Kidney (tissue), 14 donors: ENCODE results near the gene CBFA2T3. TPM values are rescaled to one million over a fixed set of nuclear protein-coding genes. Genes with fewer than 3 reads are reported as not detected.

Experiments
- DNase-seq, 5 donors: peaks; one replicate each; pipeline ENCODE4 v3.0.0-alpha.2; 2013 to 2020
- FAIRE-seq: peaks from 2 replicates; lab custom pipeline; 2012; peaks lifted over from hg19 to GRCh38; lab: Jason Lieb, UNC
- H3K27ac ChIP-seq, 2 donors: one replicate each; pipeline ENCODE4 v1.7.0; 2013; ENCODE audit warnings: low read depth in 2 of 2, low read length in 2 of 2, inconsistent platforms in 1 of 2
- H3K27me3 ChIP-seq: one replicate; pipeline ENCODE4 v1.7.1; 2013; ENCODE audit warnings: low read length, inconsistent platforms; ENCODE audit not compliant: control insufficient read depth, insufficient read depth
- H3K36me3 ChIP-seq, 3 donors: one replicate each; pipeline versions ENCODE4 v1.7.0 to v1.7.1; 2013; ENCODE audit warnings: low read length in 3 of 3, control low read depth in 1 of 3, inconsistent platforms in 1 of 3; ENCODE audit not compliant: insufficient read depth in 3 of 3, control insufficient read depth in 2 of 3
- H3K4me1 ChIP-seq, 3 donors: one replicate each; pipeline versions ENCODE4 v1.7.0 to v1.7.1; 2013; ENCODE audit warnings: low read length in 3 of 3, inconsistent platforms in 1 of 3, low read depth in 1 of 3; ENCODE audit not compliant: control insufficient read depth in 2 of 3, insufficient read depth in 2 of 3
- H3K4me3 ChIP-seq, 3 donors: one replicate each; pipeline versions ENCODE4 v1.7.0 to v1.8.1; 2013; ENCODE audit warnings: low read length in 3 of 3, control low read depth in 1 of 3, inconsistent platforms in 1 of 3
- H3K9ac ChIP-seq, 3 donors: one replicate each; pipeline versions ENCODE4 v1.7.0 to v1.7.1; 2013; ENCODE audit warnings: low read length in 3 of 3, control low read depth in 1 of 3, inconsistent platforms in 1 of 3
- H3K9me3 ChIP-seq, 3 donors: one replicate each; pipeline versions ENCODE4 v1.7.0 to v1.7.1; 2013; ENCODE audit warnings: low read length in 3 of 3, control low read depth in 1 of 3, inconsistent platforms in 1 of 3; ENCODE audit not compliant: control insufficient read depth in 2 of 3, insufficient read depth in 1 of 3
- intact Hi-C: fragments of 100-400 bp; cut with DNase I; formaldehyde crosslinking; loops from one replicate; pipeline ENCODE4 v1.11.1; 2022
- polyA plus RNA-seq: library from polyadenylated mRNA; stranded (reverse); fragments of 350-450 nt; fragmentation: Illumina TruSeq; extraction: RNeasy Lipid Tissue Mini Kit (QIAGEN cat#74804); gene quantifications from one replicate; pipeline ENCODE4 v1.2.3, GENCODE V29; 2014; ENCODE audit warnings: low read depth, low replicate concordance; ENCODE audit not compliant: insufficient read depth
- total RNA-seq: library from RNA; stranded (reverse); fragmentation: NEBNext Ultra II Directional; extraction: Animal tissue kit (Norgen Biotek cat#: 25700); gene quantifications from one replicate; pipeline ENCODE4 v1.2.1, GENCODE V29; 2021
- TF ChIP-seq, protein P1 (sequence below): IDR thresholded peaks from 3 replicates; pipeline ENCODE4 v1.5.1; 2012; ENCODE audit warnings: mild to moderate bottlenecking, moderate library complexity, borderline replicate concordance; ENCODE audit not compliant: insufficient read depth; ENCODE audit errors: extremely low read depth
- donor health status: control.
- donor health status: control.
- donor health status: control.
- donor health status: control.
- donor health status: control.
- donor health status: DM: yes; HTN: yes; CAD: no.
- donor health status: Normal renal cell carcinoma (clear cell type).

CBFA2T3 gene
- total and polyA plus RNA-seq, 2 donors from 2014 or later, result 0.75 to 8.0 TPM

DNA sequence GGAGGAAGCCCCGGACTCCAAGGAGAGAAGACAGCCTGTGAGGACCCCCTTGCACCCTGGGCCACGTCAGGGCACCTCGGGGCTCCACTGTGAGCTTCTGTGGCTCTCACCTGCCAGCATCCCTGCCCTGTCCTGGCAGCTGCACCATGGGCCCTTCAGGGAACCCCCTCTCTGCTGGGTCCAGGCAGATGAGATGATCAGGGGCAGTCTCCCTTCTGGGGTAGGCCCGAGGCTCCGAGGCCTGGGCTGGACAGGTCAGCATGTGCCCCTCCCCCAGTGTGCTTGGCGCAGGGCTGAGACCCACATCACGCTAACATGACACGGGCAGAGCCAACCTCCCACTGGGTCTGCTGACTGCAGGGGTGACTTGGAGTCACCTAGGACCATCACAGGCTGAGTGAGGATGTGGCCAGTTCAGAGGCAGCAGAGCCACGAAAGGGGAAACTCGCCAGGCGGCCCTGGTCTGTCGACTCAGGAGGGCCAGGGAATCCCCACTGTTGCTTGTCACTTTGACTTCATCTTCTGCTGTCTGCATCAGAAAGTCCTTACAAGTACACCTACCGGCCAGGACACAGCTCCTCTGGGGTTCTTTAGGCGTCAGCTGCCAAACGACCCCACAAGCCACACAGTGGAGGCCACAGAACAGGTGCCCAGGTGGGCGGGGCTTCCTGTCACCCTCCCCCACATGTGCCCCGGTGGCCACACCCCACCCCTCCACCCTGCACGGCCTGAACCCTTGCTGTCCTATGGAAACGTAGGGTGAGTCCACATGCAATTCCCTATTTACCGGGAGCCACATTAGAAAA is 122.5 kb downstream of the CBFA2T3 start:
- Histone ChIP-seq H3K9ac (no peak overlapping the region), H3K9me3 (no peaks in the 10 kb centered on the region), H3K36me3 (peaks cover 0 to 6% (median 1%) of the 10 kb centered on the region in 3 donors), H3K4me3 (no peak overlapping the region), H3K27me3 (no peaks in the 10 kb centered on the region), H3K4me1 (peaks cover 0 to 14% (median 3%) of the 10 kb centered on the region in 3 donors), H3K27ac (no peak overlapping the region)
- no peak for DNase-seq
- intact Hi-C loops, result no loop called here
- FAIRE-seq, result no peak
- TF ChIP-seq, protein P1, sequence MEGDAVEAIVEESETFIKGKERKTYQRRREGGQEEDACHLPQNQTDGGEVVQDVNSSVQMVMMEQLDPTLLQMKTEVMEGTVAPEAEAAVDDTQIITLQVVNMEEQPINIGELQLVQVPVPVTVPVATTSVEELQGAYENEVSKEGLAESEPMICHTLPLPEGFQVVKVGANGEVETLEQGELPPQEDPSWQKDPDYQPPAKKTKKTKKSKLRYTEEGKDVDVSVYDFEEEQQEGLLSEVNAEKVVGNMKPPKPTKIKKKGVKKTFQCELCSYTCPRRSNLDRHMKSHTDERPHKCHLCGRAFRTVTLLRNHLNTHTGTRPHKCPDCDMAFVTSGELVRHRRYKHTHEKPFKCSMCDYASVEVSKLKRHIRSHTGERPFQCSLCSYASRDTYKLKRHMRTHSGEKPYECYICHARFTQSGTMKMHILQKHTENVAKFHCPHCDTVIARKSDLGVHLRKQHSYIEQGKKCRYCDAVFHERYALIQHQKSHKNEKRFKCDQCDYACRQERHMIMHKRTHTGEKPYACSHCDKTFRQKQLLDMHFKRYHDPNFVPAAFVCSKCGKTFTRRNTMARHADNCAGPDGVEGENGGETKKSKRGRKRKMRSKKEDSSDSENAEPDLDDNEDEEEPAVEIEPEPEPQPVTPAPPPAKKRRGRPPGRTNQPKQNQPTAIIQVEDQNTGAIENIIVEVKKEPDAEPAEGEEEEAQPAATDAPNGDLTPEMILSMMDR, result no peak

DNA sequence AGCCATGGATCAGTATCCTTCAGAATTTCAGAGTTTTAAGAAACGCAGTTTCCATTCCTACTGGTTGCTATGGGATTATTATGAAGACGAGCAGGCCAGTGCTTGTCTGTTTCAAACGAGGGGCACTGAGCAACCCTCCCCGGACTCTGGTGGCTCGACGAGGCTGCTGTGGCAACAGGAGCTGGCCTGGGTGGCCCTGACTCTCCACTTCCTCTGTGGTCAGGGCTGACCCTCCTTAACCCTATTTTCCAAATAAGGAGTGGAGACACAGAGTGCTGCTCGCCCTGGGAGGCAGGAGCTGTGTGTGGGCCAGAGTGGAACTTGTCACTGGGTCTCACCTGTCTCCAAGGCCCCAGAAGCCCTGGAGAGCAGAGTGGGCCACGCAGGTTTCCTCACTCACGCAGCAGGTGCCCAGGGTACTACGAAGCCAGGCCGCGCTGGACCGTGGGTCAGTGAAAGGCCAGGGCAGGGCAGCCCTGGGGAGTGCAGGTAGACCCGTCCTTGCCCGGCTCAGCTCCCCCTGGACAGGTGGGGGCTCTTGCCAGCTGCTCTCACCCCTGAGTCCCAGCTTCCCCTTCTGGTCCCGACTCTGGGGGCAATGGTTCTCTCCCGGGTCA is 123.6 kb downstream of the CBFA2T3 start:
- Histone ChIP-seq H3K27me3 (no peaks in the 10 kb centered on the region), H3K36me3 (no peaks in the 10 kb centered on the region), H3K4me1 (peaks cover 0 to 14% (median 3%) of the 10 kb centered on the region in 3 donors), H3K9me3 (no peaks in the 10 kb centered on the region), H3K9ac (no peak overlapping the region), H3K27ac (no peak overlapping the region), H3K4me3 (no peak overlapping the region)
- FAIRE-seq, result no peak
- TF ChIP-seq, protein P1, result no peak
- DNase-seq, result no peak
- intact Hi-C loops, result no loop called here

DNA sequence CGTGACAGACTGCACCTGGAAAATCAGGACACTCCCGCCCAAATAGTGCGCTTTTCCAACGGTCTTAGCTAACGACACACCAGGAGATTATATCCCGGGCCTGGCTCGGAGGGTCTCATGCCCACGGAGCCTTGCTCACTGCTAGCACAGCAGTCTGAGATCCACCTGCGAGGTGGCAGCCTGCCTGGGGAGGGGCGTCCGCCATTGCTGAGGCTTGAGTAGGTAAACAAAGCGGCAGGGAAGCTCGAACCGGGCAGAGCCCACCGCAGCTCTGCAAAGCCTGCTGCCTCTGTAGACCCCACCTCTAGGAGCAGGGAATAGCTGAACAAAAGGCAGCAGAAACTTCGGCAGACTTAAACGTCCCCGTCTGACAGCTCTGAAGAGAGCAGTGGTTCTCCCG is 125.4 kb downstream of the CBFA2T3 start:
- Histone ChIP-seq H3K4me3 (no peak overlapping the region), H3K4me1 (peaks cover 0 to 7% (median 0%) of the 10 kb centered on the region in 3 donors), H3K9ac (no peak overlapping the region), H3K27me3 (no peaks in the 10 kb centered on the region), H3K36me3 (no peaks in the 10 kb centered on the region), H3K27ac (no peak overlapping the region), H3K9me3 (no peaks in the 10 kb centered on the region)
- TF ChIP-seq, protein P1, result no peak
- no peak for FAIRE-seq
- intact Hi-C loops, result no loop called here
- no peak for DNase-seq
